Measurements from ENCODE around the gene LAMB4.

- no peak for TF ChIP-seq NRF1 (IDR thresholded peaks at IDR 0.05; ENCODE audit: low read depth, low read length)
- TF ChIP-seq CTCF (IDR thresholded peaks at IDR 0.05), result no peak
- TF ChIP-seq JUND (IDR thresholded peaks at IDR 0.05), result peak; percentile 62
- no peak for TF ChIP-seq YY1 (IDR thresholded peaks at IDR 0.05; ENCODE audit: low read depth)
- no peak for TF ChIP-seq POLR2AphosphoS5 (IDR thresholded peaks at IDR 0.05; ENCODE audit: low read depth, low read length)
- no peak for TF ChIP-seq GABPA (IDR thresholded peaks at IDR 0.05; ENCODE audit: low read depth)
Measured at GRCh38 chr7:108083980-108084379, 46.2 kb downstream of the LAMB4 start.
